ENCODE results near the gene NPEPPS.

NPEPPS gene

DNA sequence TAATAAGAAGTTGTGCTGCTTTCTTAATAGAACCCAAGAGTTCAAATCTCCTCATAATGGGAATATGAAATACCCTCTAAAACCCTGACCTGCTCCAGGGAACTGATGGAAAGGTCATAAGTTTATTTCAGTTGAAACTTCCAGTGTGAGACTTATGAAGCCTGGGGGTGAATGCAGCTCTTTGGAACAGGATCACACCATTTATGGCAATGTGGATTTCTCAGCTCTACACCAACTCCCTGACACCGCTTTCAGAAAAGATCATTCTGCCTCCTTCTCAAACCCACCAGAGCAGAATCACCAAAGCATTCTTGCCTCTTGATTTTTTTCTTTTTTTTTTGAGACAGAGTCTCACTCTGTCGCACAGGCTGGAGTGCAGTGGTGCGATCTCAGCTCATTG is 102.1 kb downstream of the NPEPPS start:
- no peak for DNase-seq

DNA sequence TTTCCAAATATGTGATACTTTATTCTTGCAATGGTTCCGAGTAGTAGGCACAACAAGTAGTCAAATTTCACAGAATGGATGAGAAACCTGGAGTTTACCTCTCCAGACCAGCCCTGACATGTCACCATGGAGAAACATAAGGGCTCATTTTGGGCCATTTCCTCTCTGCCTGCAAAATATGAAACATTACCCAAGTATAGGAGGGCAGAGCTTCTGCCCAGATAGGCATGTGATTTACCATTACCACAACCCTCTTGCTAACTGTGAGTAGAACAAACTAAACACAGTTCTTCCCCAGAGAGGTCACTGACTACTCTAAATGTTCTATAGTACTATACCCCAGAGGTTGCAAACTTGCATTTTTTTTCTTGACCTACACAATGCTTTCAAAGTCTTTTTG is 103.1 kb downstream of the NPEPPS start:
- no peak for DNase-seq

DNA sequence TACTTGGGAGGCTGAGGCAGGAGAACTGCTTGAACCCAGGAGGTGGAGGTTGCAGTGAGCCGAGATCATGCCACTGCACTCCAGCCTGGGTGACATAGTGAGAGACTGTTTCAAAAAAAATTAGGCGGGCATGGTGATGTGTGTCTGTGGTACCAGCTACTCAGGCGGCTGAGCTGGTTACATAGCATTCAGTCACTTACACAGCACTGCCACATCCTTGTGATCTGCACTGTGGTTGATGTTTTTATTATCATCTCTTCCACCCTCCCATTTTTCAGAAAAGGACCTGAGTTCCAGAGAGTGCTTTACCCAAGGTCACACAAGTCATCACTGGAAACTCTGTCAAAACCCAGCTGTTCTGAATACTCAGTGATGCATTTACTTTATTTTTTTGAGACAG is 104.0 kb downstream of the NPEPPS start:
- no peak for DNase-seq

DNA sequence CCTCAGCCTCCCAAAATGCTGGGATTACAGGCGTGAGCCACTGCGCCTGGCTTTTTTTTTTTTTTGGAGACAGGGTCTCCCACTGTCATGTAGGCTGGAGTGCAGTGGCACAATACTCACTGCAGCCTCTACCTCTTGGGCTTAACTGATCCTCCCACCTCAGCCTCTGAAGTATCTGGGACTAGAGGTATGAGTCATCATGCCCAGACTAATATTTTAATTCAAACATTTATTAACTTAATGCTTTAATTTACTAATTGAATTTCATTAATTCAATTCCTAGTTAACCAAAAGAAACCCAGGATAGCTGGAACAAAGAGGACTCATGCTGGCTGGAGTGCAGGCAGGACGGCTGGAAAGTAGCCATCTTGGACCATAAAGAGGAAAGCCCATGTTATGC is 104.8 kb downstream of the NPEPPS start:
- DNase-seq, result no peak

DNA sequence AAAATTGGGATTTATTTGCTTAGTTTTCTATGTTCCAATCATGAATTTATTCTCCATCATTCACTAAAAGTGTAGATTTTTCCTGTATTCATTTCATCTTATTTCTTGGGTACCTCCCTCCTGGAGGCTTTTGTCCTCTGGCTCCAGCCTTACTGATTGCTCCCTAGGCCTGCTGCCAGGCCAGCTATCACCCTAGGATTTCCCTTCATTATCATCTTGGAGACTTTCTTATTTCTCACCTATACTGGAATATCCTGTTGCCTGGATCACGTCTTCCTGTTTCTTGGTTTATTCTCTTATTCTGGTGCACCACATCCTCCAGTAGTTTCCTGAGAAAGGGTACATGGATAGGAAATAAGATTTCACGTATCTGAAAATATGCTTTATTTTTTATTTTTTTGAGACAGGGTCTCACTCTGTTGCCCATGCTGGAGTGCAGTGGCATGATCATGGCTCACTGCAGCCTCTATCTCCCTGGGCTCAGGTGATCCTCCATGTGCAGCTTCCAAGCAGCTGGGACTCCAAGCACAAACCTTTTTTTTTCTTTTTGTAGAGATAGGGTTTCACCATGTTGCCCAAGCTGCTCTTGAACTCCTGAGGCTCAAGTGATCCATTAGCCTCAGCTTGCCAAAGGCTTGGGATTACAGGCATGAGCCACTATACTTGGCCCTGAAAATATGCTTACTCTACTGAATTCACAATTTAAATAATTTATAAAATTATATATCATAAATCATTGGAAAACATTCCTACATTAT is 105.5 kb downstream of the NPEPPS start:
- DNase-seq, result no peak

DNA sequence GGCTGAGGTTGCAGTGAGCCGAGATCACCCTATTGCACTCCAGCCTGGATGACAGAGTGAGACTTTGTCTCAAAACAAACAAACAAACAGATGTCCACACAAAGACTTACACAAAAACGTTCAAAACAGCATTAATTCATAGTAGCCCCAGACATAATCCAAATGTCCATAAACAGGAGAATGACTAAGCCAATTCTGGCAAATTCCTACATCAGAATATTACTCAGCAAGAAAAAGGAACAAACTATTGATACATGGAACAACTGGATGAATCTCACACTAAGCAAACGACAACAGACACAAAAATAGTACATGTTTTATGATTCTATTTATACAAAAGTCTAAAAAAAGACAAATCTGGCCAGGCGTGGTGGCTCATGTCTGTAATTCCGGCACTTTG is 108.0 kb downstream of the NPEPPS start:
- DNase-seq, result no peak

DNA sequence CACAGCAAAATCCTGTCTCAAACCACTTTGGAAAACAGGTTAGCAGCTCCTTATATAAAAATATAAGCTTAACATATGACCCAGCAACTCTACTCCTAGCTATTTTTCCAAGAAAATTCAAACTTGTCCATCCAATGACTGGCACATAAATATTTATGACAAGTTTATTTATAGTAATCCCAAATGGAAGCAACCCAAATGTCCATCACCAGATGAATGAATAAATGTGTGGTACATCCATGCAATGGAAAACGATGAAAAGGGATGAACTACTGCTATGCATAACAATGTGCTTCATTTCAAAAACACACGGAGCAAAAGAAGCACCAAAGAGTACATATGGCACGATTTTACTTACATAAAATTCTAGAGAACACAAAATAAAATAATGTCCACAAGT is 109.2 kb downstream of the NPEPPS start:
- DNase-seq, result no peak

DNA sequence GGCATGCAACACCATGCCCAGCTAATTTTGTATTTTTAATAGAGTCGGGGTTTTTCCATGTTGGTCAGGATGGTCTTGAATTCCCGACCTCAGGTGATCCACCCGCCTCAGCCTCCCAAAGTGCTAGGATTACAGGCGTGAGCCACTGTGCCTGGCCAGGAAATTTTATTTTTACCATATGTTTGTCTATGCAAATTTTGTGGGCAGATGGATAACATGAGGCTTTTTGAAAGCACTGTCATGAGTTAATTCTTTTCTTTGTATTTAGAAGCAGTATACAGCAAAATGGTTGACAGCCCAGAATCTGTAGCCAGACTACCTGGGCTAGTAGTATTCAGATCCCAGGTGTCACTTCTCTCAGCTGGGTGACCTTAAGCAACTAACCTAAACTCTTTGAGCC is 110.3 kb downstream of the NPEPPS start:
- DNase-seq, result no peak

DNA sequence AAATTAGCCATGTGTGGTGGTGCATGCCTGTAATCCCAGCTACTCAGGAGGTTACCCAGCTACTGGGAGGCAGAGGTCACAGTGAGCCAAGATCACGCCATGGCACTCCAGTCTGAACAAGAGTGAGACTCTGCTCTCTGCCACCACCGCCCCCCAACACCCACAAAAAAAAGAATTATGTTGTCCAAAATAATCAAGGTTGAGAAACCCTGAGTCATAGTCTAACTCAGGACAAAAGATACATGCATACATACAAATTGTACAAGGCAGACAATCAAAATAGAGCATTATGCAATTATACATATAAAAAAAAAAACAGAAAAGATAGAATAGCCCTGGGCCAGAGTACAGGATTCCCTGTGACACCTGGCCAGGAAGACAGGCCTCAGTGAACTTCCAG is 112.2 kb downstream of the NPEPPS start:
- no peak for DNase-seq

DNA sequence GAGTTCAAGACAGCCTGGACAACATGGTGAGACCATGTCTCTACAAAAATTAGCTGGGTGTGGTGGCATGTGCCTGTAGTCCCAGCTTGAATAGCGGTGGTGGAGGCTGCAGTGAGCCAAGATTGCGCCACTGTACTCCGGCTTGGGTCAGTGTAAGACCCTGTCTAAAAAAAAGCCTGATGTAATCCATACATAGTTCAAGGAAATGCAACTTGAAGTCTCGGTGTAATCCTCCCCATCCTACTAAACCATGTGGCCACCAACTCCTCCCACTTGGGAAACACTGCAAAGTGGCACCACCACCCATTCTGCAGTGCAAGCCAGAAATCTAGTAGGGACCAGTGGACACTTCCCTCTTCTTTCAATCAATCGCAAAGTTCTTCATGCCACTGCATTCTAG is 113.4 kb downstream of the NPEPPS start:
- no peak for DNase-seq

DNA sequence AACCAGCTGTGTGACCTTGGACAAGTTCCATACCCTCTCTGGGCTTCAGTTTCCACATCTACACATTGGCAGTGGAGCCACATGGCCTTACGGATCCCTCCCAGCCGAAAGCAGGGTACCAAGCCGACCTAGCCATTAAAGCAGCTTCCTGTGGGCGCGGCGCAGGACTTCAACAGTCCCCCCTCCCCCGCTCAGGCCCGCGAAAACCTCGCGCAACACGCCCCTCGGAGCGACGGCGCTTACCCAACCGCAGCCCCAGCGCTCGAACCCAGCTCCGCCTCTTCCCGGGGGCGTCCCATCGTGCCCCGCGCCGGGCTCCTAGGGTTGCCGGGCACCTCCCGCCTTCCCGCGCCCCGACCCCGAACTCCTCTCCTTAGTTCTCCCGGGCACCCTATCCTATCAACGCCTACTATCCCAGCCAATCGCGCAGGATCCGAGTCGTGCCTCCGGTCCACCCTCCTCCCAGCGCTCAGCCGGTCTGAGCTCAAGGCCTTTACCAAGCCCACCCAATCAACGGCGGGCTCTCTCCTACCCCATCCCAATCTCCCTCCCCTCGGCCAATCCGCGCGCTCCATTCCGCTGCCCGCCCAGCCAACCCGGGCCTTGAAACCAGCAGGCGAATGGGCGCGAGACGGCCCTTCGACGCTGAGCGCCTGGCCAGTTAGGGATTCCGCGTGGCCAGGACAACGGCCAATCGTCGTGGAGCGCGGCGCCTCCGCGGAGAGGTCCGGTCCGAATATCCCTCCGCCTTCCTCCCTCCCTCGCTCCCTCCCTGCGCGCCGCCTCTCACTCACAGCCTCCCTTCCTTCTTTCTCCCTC is 118.5 kb downstream of the NPEPPS start, which contains the start of gene KPNB1:
Gene KPNB1 (plus strand): TSS at position 767 of the 819 bp plus-strand sequence. CDS start 326 bp downstream, outside the sequence.
- peak; percentile 99 for DNase-seq

DNA sequence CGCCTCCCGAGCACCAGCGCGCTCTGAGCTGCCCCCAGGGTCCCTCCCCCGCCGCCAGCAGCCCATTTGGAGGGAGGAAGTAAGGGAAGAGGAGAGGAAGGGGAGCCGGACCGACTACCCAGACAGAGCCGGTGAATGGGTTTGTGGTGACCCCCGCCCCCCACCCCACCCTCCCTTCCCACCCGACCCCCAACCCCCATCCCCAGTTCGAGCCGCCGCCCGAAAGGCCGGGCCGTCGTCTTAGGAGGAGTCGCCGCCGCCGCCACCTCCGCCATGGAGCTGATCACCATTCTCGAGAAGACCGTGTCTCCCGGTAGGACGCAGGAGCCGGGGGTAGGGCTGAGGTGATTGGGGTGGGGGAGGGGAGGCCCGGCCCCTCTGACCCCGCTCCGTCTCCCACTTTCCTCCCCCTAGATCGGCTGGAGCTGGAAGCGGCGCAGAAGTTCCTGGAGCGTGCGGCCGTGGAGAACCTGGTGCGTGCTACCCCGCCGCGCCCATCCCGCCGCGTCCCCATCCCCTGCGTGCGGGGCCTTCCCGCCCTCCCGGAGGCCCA is 119.1 kb downstream of the NPEPPS start:
- no peak for DNase-seq

DNA sequence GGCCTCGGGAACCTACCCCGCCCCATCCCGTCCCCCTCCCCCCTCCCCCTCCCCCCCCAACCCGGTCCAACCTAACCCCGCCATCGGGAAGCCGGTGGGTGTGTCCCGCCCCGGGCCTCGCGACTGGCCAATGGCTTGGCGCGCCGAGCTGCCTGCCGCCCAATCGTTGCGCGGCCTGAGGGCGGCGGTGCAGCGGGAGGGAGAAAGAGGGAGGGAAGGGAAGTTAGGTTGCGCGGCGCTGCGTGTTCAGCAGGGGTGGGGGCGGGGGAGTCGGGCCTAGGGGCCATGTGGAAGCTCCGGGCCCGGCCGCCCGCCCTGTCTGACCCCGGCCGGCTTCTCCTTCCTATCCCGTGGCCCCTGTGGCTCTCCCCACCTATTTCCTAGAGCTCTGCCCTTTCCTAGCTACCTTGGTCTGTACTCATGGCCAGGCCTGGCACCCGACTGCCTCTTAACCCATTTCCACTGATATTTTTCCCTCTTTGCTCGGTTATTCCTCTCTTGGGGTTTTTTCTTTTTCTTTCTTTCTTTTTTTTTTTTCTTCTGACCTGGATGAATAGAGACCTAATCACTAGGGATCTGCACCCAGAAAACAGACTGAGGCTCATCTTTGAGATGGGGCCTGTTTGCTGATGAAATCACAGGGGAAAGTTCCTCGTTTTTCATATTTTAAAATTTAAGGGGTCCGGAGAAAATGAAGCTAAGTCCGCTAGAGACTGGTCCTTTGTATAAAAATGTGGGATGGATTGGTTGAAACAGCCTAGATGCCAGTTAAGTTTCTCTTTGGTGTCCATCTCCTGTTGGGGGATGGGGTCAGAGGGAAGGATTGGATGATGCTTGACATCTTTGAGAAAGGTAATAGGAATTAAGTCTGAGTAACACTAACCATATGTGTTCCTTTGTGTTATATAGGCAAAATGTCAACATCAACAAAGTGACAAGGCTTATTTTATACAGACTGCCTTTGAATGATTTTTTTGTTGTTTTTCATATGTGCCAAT is 119.9 kb downstream of the NPEPPS start:
- peak; percentile 93 for DNase-seq

DNA sequence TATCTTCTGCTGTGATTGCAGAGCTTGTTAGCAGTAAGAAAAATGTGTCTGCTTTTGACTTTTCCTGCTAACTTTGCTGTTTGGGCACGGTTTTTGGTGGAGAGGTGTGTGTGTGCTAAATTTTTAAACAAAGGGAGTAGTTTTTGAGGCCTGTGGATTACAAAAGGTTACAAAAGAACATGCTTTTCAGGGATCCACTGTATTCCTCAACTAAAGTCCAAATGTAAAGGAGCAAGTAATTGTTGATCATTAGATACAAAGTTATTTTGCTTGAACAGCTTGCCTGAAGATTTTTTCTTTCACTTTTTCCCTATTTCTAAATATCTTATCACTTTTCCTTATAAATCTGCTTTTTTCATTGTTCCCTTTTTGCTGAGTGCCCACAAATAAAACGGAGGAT is 120.8 kb downstream of the NPEPPS start:
- DNase-seq, result no peak

DNA sequence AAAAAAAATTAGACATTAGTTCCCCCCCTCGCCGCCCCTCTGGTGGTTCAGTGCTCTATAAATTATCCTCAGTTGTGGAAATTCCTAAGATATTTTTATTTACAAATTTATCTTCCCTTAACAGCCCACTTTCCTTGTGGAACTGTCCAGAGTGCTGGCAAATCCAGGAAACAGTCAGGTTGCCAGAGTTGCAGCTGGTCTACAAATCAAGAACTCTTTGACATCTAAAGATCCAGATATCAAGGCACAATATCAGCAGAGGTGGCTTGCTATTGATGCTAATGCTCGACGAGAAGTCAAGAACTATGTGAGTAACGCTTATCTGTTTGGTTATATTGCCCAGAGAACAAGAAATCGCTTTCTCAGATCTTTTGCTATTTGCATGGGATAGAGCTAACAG is 121.7 kb downstream of the NPEPPS start:
- DNase-seq, result no peak

DNA sequence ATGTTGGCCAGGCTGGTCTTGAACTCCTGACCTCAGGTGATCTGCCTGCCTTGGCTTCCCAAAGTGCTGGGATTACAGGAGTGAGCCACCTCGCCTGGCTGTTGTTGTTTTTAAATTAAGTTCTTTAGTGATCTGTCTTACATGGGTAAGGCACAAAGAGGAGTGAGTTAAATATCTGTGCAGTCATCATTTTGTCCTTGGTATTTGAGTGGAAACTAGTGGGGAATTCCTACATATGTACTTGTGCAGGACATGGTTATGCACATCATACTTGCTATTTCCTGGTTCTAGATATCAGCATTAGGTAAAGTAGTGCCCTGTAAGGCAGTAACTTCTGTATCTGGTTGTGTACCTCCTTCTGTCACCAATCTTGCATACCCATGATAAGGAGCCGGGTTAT is 122.5 kb downstream of the NPEPPS start:
- DNase-seq, result no peak

DNA sequence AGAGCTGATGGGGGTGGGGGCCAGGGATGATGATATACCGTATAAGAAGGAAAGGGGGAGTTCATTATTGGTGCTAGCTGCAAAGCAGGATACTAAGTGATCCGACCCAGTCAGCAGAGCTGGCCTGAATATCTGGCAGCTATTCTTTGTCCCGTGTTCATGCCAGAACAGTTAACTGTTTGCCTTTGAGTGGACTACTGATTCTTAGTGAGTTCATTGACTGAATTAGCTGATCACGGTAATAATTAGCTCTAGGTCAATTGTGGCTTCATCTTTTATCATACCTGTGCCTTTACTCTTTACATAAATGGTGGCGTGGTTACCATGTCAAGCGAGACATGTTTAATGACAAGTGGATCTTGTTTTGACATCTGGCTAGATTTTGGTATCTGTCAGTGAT is 124.1 kb downstream of the NPEPPS start:
- DNase-seq, result no peak

DNA sequence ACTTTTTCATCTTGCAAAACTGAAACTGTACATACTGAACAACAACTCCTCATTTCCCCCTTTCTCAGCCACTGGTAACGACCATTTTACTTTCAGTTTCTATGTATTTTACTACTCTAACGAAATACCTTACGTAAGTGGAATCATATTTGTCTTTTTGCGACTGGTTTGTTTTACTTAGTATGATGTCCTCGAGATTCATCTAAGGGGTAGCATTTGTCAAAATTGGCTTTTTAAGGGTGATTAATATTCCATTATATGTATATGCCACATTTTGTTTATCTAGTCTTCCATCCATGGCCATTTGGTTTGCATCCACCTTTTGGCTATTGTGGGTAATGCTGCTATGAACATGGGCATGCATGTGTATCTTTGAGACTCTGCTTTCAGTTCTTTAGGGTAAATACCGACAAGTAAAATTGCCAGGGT is 129.2 kb downstream of the NPEPPS start:
- no peak for DNase-seq

DNA sequence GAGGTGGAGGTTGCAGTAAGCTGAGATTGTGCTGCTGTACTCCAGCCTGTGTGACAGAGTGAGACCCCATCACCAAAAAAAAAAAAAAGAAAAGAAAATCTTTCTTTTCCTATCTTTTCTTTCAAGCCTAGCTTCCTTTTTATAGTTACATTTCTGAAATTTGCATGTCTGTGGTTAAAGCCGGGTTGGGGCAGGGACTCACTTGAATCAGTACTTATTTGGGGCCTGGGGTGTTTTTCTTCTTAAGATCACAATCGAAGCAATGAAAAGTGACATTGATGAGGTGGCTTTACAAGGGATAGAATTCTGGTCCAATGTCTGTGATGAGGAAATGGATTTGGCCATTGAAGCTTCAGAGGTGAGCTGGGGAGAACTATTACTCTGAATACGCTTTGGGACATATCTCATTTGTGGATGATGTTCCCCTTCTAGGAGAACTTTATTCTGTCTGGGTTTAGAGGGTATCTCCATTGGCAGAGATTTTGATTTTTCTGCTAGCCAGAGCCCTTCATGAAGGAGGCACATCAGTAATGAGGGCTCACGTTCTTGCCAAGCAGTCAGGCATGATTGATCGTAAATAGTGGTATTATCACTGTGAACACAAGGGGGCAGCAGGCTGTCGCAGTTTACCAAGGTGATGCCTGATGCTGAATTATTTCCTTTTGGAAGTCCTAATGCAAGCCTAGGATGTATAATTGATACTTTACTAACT is 133.2 kb downstream of the NPEPPS start:
- DNase-seq, result peak; percentile 23

DNA sequence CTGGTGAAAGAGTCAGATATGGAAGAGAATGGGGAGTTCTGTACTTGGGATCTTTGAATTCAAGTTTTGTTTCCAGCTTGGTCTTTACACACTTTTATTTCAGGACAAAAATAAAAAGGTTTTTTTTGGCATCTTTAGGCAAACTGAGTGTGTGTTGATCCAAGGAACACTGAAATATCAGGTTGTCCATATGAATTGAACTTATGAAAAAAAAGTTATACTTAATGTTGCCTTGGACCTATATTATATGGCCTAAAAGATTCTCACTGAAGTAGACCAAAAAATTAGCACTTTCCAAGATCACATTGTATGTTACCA is 133.7 kb downstream of the NPEPPS start:
- DNase-seq, result no peak

DNA sequence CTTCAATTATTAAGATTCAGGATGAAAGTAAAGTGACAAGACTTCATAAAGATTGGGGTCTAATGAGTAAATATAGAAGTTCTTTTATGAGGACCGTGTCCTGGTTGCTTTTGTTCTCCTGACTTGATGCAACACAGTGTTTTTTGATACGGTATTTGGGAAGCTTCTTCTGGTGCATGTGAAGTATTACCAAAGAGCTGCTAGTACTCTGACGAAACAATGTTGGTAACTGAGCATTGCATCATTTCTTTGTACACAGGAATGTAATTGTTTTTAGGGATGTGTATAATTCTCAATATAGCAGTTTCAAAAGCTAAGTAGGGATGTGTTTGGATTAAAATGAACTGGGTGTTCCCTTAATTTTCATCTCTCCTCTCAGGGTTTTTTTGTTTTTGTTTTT is 134.7 kb downstream of the NPEPPS start:
- no peak for DNase-seq

DNA sequence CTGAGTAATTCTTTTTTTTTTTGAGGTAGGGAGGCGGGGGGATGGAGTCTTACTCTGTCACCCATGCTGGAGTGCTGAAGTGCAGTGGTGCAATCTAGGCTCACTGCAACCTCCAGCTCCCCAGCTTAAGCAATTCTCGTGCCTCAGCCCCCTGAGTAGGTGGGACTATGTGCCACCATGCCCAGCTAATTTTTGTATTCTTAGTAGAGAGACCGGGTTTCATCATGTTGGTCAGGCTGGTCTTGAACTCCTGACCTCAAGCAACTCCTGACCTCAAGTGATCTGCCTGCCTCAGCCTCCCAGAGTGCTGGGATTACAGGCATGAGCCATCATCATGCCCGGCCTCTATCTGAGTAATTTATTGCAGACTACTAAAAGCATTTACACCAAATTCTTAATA is 138.2 kb downstream of the NPEPPS start:
- no peak for DNase-seq

Data from NCI-H1092 (cell line).